ENCODE results near the gene UTP20.

- TF ChIP-seq, protein P1, sequence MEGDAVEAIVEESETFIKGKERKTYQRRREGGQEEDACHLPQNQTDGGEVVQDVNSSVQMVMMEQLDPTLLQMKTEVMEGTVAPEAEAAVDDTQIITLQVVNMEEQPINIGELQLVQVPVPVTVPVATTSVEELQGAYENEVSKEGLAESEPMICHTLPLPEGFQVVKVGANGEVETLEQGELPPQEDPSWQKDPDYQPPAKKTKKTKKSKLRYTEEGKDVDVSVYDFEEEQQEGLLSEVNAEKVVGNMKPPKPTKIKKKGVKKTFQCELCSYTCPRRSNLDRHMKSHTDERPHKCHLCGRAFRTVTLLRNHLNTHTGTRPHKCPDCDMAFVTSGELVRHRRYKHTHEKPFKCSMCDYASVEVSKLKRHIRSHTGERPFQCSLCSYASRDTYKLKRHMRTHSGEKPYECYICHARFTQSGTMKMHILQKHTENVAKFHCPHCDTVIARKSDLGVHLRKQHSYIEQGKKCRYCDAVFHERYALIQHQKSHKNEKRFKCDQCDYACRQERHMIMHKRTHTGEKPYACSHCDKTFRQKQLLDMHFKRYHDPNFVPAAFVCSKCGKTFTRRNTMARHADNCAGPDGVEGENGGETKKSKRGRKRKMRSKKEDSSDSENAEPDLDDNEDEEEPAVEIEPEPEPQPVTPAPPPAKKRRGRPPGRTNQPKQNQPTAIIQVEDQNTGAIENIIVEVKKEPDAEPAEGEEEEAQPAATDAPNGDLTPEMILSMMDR (optimal IDR thresholded peaks at IDR 0.05 in 1 of 3, IDR thresholded peaks at IDR 0.05 in 1 of 3, conservative IDR thresholded peaks at IDR 0.05 in 1 of 3; ENCODE audit: extremely low read depth in 1 of 3, insufficient read depth in 2 of 3, low read length in 3 of 3) = no peak
- TF ChIP-seq EZH2 (IDR thresholded peaks at IDR 0.05; ENCODE audit: low read length) = no peak
Measured at GRCh38 chr12:101257357-101257756, 22.5 kb upstream of the UTP20 start.

Data from keratinocyte (primary cell).